Measurements from ENCODE around the gene BRME1. TPM values are rescaled to one million over a fixed set of nuclear protein-coding genes. Genes with fewer than 3 reads are reported as not detected.

Gene BRME1
- total and polyA plus RNA-seq, 2 of the 13 experiments (the other 11 are each of a cell fraction or from before 2014, with no cell fraction given): 0.74 to 1.5 TPM

DNA sequence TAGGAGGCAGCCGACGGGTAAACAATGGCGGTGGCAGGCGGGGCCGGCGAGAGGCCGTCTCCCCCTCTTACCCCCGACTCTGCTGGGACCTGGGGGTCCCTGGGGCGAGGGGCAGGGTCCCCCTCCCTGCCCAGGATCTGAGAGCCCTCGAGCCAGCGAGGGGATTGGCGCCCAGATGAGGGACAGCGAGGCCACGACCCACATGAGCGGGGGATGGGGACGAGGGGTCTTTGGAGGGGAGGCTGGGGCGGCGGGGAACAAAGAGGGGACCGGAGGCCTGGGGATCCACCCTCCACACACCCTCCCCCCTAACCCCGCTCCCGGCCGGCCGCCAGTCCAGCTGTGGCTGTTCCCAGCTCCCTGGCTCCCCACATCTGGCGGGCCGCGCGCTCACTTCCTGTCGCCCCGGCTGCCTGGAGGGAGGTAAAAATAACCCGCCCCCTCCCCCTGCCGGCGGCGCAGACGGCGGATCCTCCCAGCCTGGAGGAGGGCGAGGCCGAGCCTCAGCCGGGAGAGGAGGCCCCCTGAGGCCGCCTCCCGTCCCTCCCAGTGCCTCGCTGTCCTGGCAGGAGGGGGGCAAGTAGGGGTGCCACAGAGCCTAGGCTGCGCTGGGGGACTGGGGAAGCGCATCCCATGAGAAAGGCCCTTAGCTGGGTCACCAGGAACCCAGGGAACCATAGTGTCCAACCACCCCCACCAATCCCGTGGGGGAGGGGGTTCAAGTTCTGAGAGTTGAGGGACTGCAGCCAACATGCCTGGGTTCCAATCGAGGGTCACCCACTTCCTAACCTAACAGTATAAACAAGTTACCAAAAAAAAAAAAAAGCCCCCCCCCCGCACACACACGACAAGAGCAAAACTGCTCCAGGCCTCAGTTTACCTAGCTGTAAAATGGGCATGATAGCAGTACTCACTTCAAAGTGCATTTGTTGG is 58.2 kb downstream of the BRME1 start (continued):
- TF ChIP-seq, protein P1, sequence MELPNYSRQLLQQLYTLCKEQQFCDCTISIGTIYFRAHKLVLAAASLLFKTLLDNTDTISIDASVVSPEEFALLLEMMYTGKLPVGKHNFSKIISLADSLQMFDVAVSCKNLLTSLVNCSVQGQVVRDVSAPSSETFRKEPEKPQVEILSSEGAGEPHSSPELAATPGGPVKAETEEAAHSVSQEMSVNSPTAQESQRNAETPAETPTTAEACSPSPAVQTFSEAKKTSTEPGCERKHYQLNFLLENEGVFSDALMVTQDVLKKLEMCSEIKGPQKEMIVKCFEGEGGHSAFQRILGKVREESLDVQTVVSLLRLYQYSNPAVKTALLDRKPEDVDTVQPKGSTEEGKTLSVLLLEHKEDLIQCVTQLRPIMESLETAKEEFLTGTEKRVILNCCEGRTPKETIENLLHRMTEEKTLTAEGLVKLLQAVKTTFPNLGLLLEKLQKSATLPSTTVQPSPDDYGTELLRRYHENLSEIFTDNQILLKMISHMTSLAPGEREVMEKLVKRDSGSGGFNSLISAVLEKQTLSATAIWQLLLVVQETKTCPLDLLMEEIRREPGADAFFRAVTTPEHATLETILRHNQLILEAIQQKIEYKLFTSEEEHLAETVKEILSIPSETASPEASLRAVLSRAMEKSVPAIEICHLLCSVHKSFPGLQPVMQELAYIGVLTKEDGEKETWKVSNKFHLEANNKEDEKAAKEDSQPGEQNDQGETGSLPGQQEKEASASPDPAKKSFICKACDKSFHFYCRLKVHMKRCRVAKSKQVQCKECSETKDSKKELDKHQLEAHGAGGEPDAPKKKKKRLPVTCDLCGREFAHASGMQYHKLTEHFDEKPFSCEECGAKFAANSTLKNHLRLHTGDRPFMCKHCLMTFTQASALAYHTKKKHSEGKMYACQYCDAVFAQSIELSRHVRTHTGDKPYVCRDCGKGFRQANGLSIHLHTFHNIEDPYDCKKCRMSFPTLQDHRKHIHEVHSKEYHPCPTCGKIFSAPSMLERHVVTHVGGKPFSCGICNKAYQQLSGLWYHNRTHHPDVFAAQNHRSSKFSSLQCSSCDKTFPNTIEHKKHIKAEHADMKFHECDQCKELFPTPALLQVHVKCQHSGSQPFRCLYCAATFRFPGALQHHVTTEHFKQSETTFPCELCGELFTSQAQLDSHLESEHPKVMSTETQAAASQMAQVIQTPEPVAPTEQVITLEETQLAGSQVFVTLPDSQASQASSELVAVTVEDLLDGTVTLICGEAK (IDR thresholded peaks at IDR 0.05): no peak
- TF ChIP-seq, protein P1 (CRISPR knock-in tag; IDR thresholded peaks at IDR 0.05): no peak
- no peak for TF ChIP-seq MYNN (CRISPR knock-in tag; IDR thresholded peaks at IDR 0.05; ENCODE audit: low read depth)
- TF ChIP-seq RBAK (CRISPR knock-in tag; IDR thresholded peaks at IDR 0.05): no peak
- TF ChIP-seq BRF2 (CRISPR knock-in tag; IDR thresholded peaks at IDR 0.05): no peak
- TF ChIP-seq, protein P2, sequence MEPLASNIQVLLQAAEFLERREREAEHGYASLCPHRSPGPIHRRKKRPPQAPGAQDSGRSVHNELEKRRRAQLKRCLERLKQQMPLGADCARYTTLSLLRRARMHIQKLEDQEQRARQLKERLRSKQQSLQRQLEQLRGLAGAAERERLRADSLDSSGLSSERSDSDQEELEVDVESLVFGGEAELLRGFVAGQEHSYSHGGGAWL (CRISPR knock-in tag; IDR thresholded peaks at IDR 0.05): peak; percentile 71; the same call in 1 of the 2 replicates
- TF ChIP-seq KDM1A (CRISPR knock-in tag; IDR thresholded peaks at IDR 0.05): peak; percentile 78; the same call in 1 of the 2 replicates
- no peak for TF ChIP-seq EHMT2 (IDR thresholded peaks at IDR 0.05; ENCODE audit: borderline replicate concordance, low read depth, low read length)
- peak; percentile 81; the same call in 1 of the 2 replicates for TF ChIP-seq KDM2A (CRISPR knock-in tag; IDR thresholded peaks at IDR 0.05; ENCODE audit: borderline replicate concordance, low read depth)
- TF ChIP-seq ZNF557 (CRISPR knock-in tag; IDR thresholded peaks at IDR 0.05): no peak
- no peak for TF ChIP-seq RARG (CRISPR knock-in tag; IDR thresholded peaks at IDR 0.05; ENCODE audit: low read depth)
- no peak for TF ChIP-seq TBP (CRISPR knock-in tag; IDR thresholded peaks at IDR 0.05)
- no peak for TF ChIP-seq ZBTB44 (CRISPR knock-in tag; IDR thresholded peaks at IDR 0.05)
- TF ChIP-seq ZNF138 (CRISPR knock-in tag; IDR thresholded peaks at IDR 0.05; ENCODE audit: low read depth): no peak
- peak; percentile 16; the same call in 1 of the 2 replicates for TF ChIP-seq STAG1 (CRISPR knock-in tag; IDR thresholded peaks at IDR 0.05)
- peak; percentile 75; the same call in 1 of the 2 replicates for TF ChIP-seq CHD4 (IDR thresholded peaks at IDR 0.05; ENCODE audit: borderline replicate concordance, low read length)
- TF ChIP-seq ZNF605 (CRISPR knock-in tag; IDR thresholded peaks at IDR 0.05): 0 out of 2 replicates have a peak, but pooled peaks have one; percentile 15
